ENCODE results near the gene HK1. TPM values are rescaled to one million over a fixed set of nuclear protein-coding genes. Genes with fewer than 3 reads are reported as not detected.
"Not testable (repeated sequence)": the region's sequence is repeated elsewhere in the genome, so short reads cannot be mapped to it uniquely, and the experiment has no call there.

The HK1 gene
- total RNA-seq, 1 donor from 2014 or later, result 84.0 TPM

- Histone ChIP-seq H3K4me3 (no peak overlapping the region), H3K4me1 (peaks cover 46% of the 10 kb centered on the region), H3K27me3 (no peaks in the 10 kb centered on the region), H3K9me3 (no peaks in the 10 kb centered on the region), H3K27ac (no peak overlapping the region), H3K36me3 (no peaks in the 10 kb centered on the region)
- TF ChIP-seq, protein P1, sequence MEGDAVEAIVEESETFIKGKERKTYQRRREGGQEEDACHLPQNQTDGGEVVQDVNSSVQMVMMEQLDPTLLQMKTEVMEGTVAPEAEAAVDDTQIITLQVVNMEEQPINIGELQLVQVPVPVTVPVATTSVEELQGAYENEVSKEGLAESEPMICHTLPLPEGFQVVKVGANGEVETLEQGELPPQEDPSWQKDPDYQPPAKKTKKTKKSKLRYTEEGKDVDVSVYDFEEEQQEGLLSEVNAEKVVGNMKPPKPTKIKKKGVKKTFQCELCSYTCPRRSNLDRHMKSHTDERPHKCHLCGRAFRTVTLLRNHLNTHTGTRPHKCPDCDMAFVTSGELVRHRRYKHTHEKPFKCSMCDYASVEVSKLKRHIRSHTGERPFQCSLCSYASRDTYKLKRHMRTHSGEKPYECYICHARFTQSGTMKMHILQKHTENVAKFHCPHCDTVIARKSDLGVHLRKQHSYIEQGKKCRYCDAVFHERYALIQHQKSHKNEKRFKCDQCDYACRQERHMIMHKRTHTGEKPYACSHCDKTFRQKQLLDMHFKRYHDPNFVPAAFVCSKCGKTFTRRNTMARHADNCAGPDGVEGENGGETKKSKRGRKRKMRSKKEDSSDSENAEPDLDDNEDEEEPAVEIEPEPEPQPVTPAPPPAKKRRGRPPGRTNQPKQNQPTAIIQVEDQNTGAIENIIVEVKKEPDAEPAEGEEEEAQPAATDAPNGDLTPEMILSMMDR (IDR thresholded peaks at IDR 0.05), result no peak
- ATAC-seq (no peak), DNase-seq (no peak)
- intact Hi-C loops (cut with DNase I), result loop anchor here (10.0 kb wide), 1 partner anchor 48 kb away; no protein-coding TSS in a partner anchor
Measured at GRCh38 chr10:69326692-69327091, 48.4 kb downstream of the HK1 start.

DNA sequence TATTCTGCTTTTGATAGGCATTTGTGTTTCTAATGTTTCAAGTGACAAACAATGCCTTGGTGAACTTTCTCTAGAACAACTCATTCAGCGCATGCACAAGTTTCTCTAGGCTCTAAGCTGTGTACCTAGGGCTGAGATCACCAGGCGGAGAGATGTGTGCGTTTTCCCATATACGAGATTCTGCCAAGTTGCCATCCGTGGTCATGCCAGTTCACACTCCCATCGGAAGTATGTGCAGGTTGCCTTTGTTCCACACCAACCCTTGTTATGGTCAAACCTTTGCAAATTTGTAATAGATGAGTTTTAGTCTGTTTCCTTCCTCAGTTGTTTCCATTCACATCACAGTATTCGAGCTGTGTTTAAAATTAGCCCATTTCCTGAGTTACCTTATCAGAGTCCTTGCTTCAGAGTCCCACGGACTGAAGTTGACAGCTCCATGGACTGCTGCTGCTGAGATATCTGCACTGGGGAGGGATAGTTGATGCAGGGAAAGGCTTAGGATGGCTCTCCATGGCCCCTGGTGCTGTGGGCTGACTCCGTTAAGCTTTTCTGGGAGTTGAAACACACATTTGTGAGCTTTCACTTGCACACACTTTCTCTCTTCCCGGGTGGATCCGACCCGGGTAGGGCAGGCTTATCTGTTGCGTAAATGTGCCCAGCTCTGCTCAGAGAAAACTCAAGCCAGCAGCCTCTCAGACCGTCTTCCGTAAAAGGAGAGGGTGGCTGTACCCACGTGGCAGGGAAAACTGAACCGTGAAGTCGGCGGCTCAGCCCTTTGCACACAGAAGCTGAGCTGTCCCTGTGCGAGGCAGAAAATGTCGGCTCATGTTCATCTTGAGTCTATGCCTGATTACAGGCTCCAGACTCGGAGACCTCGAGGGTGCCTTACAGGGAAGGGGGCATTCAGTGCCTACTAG is 49.4 kb downstream of the HK1 start:
- intact Hi-C loops (cut with DNase I), result loop anchor here (10.0 kb wide), 1 partner anchor 47 kb away; no protein-coding TSS in a partner anchor
- peaks cover 51% of the 10 kb centered on the region for H3K4me1 ChIP-seq
- ATAC-seq (peak; percentile 97), DNase-seq (peak; percentile 88)
- TF ChIP-seq, protein P1 (IDR thresholded peaks at IDR 0.05), result no peak
- H3K4me3 ChIP-seq, result peak overlapping the region; percentile 11
- no peaks in the 10 kb centered on the region for H3K9me3 ChIP-seq
- H3K36me3 ChIP-seq, result no peaks in the 10 kb centered on the region
- H3K27me3 ChIP-seq, result no peaks in the 10 kb centered on the region
- peak overlapping the region; percentile 55 for H3K27ac ChIP-seq

- H3K27ac ChIP-seq, result peak overlapping the region; percentile 55
- no peaks in the 10 kb centered on the region for H3K36me3 ChIP-seq
- ATAC-seq, result no peak
- no peak for DNase-seq
- TF ChIP-seq, protein P1 (IDR thresholded peaks at IDR 0.05), result no peak
- H3K4me3 ChIP-seq, result no peak overlapping the region
- intact Hi-C loops (cut with DNase I), result loop anchor here (10.0 kb wide), 1 partner anchor 46 kb away; no protein-coding TSS in a partner anchor
- H3K27me3 ChIP-seq, result no peaks in the 10 kb centered on the region
- H3K9me3 ChIP-seq, result no peaks in the 10 kb centered on the region
- peaks cover 58% of the 10 kb centered on the region for H3K4me1 ChIP-seq
Measured at GRCh38 chr10:69328380-69328735, 50.1 kb downstream of the HK1 start.

GRCh38 chr10:69328888-69329287 is 50.6 kb downstream of the HK1 start:
- intact Hi-C loops (cut with DNase I), result loop anchor here (10.0 kb wide), 1 partner anchor 46 kb away; no protein-coding TSS in a partner anchor
- H3K4me3 ChIP-seq, ATAC-seq, H3K27ac ChIP-seq, H3K9me3 ChIP-seq, H3K36me3 ChIP-seq, H3K27me3 ChIP-seq, DNase-seq: not testable (repeated sequence)
- H3K4me1 ChIP-seq, result peaks cover 63% of the 10 kb centered on the region

DNA sequence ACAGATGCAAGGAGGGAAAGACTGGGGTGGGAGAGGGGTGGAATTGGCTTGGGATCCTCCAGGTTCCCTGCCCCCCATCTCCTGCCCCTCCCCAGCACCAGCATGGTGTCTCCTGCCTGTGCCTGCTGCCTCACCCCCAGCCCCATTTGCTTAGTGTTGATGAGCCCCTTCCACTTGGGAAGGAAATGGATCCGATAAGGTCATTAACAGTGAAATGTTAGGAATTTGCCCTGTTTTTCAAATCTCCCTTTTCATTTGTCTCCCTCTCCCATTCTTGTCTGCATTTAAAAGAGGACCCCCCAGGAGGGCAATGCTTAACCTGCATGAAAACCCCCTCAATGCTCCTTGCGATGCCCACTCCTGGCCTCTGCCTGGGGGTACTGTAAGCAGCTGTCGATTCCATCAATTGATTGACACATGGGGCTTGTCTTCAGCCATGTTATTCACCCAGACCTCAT is 51.5 kb downstream of the HK1 start:
- intact Hi-C loops (cut with DNase I), result loop anchor here (10.0 kb wide), 1 partner anchor 45 kb away; no protein-coding TSS in a partner anchor
- no peaks in the 10 kb centered on the region for H3K9me3 ChIP-seq
- no peaks in the 10 kb centered on the region for H3K27me3 ChIP-seq
- no peak overlapping the region for H3K4me3 ChIP-seq
- no peak for ATAC-seq
- peaks cover 72% of the 10 kb centered on the region for H3K4me1 ChIP-seq
- H3K36me3 ChIP-seq, result no peaks in the 10 kb centered on the region
- no peak overlapping the region for H3K27ac ChIP-seq
- TF ChIP-seq, protein P1 (IDR thresholded peaks at IDR 0.05), result no peak
- DNase-seq, result no peak

GRCh38 chr10:69331161-69331560 is 52.9 kb downstream of the HK1 start:
- intact Hi-C loops (cut with DNase I), result no loop called here
- H3K4me3 ChIP-seq, result no peak overlapping the region
- H3K4me1 ChIP-seq, result peaks cover 83% of the 10 kb centered on the region
- no peak for DNase-seq
- H3K36me3 ChIP-seq, result no peaks in the 10 kb centered on the region
- H3K9me3 ChIP-seq, result no peaks in the 10 kb centered on the region
- no peaks in the 10 kb centered on the region for H3K27me3 ChIP-seq
- TF ChIP-seq, protein P1 (IDR thresholded peaks at IDR 0.05), result no peak
- no peak overlapping the region for H3K27ac ChIP-seq
- ATAC-seq, result no peak

Measured in upper lobe of right lung (tissue), 1 donor.